Measurements from ENCODE around the gene FAM222B.

FAM222B gene

GRCh38 chr17:28756049-28756804, 86.4 kb downstream of the FAM222B start:
- Mint-ChIP-seq H3K27ac (no peak overlapping the region), H3K36me3 (ENCODE audit: low read depth) (peaks cover 19% of the 10 kb centered on the region), H3K9me3 (no peaks in the 10 kb centered on the region), H3K4me3 (no peak overlapping the region), H3K4me1 (ENCODE audit: low read depth) (peaks cover 3% of the 10 kb centered on the region), H3K27me3 (ENCODE audit: low read depth) (no peaks in the 10 kb centered on the region)

- peaks cover 3% of the 10 kb centered on the region for H3K4me1 Mint-ChIP-seq (ENCODE audit: low read depth)
- peaks cover 19% of the 10 kb centered on the region for H3K36me3 Mint-ChIP-seq (ENCODE audit: low read depth)
- no peak overlapping the region for H3K27ac Mint-ChIP-seq
- H3K9me3 Mint-ChIP-seq, result no peaks in the 10 kb centered on the region
- H3K4me3 Mint-ChIP-seq, result no peak overlapping the region
- H3K27me3 Mint-ChIP-seq (ENCODE audit: low read depth), result no peaks in the 10 kb centered on the region
Measured at GRCh38 chr17:28755486-28755885, 87.1 kb downstream of the FAM222B start.

DNA sequence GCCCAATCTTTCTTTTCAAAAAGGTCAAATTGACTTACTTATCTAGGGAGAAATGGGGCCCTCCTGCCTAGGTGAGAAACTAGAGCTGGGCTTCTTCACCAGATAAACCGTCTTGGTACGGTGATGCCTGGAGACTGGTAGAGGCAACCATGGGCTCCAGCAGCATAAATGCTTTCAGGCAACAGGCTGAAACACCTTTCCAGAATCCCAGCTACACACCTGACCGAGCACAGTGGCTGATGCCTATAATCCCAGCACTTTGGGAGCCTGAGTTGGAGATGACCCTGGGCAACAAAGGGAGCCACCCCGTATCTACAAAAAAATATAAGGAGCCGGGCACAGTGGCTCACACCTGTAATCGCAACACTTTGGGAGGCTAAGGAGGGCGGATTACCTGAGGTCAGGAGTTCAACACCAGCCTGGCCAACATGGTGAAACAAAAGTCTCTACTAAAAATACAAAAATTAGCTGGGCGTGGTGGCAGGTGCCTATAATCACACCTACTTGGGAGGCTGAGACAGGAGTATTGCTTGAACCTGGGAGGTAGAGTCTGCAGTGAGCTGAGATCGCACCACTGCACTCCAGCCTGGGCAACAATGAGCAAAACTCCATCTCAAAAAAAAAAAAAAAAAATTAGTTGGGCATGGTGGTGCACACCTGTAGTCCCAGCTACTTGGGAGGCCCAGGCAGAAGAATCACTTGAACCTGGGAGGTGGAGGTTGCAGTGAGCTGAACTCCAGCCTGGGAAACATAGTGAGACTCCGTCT, 90.8 kb downstream of the FAM222B start:
- peaks cover 13% of the 10 kb centered on the region for H3K36me3 Mint-ChIP-seq (ENCODE audit: low read depth)
- no peaks in the 10 kb centered on the region for H3K27me3 Mint-ChIP-seq (ENCODE audit: low read depth)
- no peak overlapping the region for H3K27ac Mint-ChIP-seq
- no peaks in the 10 kb centered on the region for H3K9me3 Mint-ChIP-seq
- H3K4me3 Mint-ChIP-seq, result no peak overlapping the region
- H3K4me1 Mint-ChIP-seq (ENCODE audit: low read depth), result peaks cover 13% of the 10 kb centered on the region

GRCh38 chr17:28750178-28751047, 92.2 kb downstream of the FAM222B start:
- Mint-ChIP-seq H3K4me1 (ENCODE audit: low read depth) (peaks cover 21% of the 10 kb centered on the region), H3K27me3 (ENCODE audit: low read depth) (no peaks in the 10 kb centered on the region), H3K36me3 (ENCODE audit: low read depth) (peaks cover 6% of the 10 kb centered on the region), H3K4me3 (no peak overlapping the region), H3K9me3 (no peaks in the 10 kb centered on the region), H3K27ac (no peak overlapping the region)

DNA sequence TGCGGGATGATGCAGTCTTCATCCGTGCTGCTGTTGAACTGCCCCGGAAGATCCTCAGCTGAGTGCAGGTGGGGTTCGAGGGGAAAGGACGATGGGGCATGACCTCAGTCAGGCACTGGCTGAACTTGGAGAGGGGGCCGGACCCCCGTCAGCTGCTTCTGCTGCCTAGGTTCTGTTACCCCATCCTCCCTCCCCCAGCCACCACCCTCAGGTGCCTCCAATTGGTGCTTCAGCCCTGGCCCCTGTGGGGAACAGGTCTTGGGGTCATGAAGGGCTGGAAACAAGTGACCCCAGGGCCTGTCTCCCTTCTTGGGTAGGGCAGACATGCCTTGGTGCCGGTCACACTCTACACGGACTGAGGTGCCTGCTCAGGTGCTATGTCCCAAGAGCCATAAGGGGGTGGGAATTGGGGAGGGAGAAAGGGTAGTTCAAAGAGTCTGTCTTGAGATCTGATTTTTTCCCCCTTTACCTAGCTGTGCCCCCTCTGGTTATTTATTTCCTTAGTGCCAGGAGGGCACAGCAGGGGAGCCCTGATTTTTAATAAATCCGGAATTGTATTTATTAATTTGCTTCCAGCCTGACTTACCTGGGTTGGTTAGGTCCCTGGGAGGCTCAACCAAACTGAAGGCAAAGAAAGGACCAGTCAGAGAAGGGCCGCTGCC, 92.9 kb downstream of the FAM222B start:
- H3K27me3 Mint-ChIP-seq (ENCODE audit: low read depth), result no peaks in the 10 kb centered on the region
- no peaks in the 10 kb centered on the region for H3K9me3 Mint-ChIP-seq
- H3K4me3 Mint-ChIP-seq, result no peak overlapping the region
- peaks cover 21% of the 10 kb centered on the region for H3K4me1 Mint-ChIP-seq (ENCODE audit: low read depth)
- peaks cover 6% of the 10 kb centered on the region for H3K36me3 Mint-ChIP-seq (ENCODE audit: low read depth)
- no peak overlapping the region for H3K27ac Mint-ChIP-seq

- peak overlapping the region; percentile 33 for H3K4me3 Mint-ChIP-seq
- H3K27me3 Mint-ChIP-seq (ENCODE audit: low read depth), result no peaks in the 10 kb centered on the region
- H3K27ac Mint-ChIP-seq, result peak overlapping the region; percentile 78
- H3K4me1 Mint-ChIP-seq (ENCODE audit: low read depth), result peaks cover 21% of the 10 kb centered on the region
- H3K36me3 Mint-ChIP-seq (ENCODE audit: low read depth), result peaks cover 6% of the 10 kb centered on the region
- H3K9me3 Mint-ChIP-seq, result no peaks in the 10 kb centered on the region
Measured at GRCh38 chr17:28748852-28749515, 93.6 kb downstream of the FAM222B start.

DNA sequence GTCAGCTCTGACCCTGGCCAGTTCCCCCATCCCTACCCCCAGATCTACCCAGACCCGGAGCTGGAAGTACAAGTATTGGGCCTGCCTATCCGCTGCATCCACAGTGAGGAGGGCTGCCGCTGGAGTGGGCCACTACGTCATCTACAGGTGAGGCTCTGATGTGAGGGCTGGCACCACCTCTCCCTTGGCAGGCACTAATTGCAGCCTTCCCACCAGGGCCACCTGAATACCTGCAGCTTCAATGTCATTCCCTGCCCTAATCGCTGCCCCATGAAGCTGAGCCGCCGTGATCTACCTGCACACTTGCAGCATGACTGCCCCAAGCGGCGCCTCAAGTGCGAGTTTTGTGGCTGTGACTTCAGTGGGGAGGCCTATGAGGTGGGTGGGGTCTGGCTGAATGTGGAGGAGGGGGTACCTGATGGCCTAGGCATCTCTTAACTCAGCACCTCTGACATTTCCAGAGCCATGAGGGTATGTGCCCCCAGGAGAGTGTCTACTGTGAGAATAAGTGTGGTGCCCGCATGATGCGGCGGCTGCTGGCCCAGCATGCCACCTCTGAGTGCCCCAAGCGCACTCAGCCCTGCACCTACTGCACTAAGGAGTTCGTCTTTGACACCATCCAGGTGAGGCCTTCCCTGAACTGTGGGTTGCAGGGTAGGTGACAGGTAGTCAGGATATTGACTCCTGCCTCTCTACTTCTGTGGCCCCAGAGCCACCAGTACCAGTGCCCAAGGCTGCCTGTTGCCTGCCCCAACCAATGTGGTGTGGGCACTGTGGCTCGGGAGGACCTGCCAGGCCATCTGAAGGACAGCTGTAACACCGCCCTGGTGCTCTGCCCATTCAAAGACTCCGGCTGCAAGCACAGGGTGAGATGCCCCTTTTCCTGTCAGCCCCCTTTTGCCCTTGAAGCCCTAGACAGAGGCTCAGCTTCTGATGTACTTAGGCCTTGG, 94.5 kb downstream of the FAM222B start:
- H3K4me3 Mint-ChIP-seq, result no peak overlapping the region

GRCh38 chr17:28747051-28747691, 95.4 kb downstream of the FAM222B start:
- Mint-ChIP-seq H3K4me1 (ENCODE audit: low read depth) (peaks cover 22% of the 10 kb centered on the region), H3K36me3 (ENCODE audit: low read depth) (peaks cover 6% of the 10 kb centered on the region), H3K27me3 (ENCODE audit: low read depth) (no peaks in the 10 kb centered on the region), H3K4me3 (no peak overlapping the region), H3K27ac (no peak overlapping the region), H3K9me3 (no peaks in the 10 kb centered on the region)

More for the DNA sequence above, 94.5 kb downstream of the FAM222B start:
- H3K4me1 Mint-ChIP-seq (ENCODE audit: low read depth), result peaks cover 23% of the 10 kb centered on the region
- no peaks in the 10 kb centered on the region for H3K9me3 Mint-ChIP-seq
- no peaks in the 10 kb centered on the region for H3K27me3 Mint-ChIP-seq (ENCODE audit: low read depth)
- H3K27ac Mint-ChIP-seq, result peak overlapping the region; percentile 78
- peaks cover 6% of the 10 kb centered on the region for H3K36me3 Mint-ChIP-seq (ENCODE audit: low read depth)

DNA sequence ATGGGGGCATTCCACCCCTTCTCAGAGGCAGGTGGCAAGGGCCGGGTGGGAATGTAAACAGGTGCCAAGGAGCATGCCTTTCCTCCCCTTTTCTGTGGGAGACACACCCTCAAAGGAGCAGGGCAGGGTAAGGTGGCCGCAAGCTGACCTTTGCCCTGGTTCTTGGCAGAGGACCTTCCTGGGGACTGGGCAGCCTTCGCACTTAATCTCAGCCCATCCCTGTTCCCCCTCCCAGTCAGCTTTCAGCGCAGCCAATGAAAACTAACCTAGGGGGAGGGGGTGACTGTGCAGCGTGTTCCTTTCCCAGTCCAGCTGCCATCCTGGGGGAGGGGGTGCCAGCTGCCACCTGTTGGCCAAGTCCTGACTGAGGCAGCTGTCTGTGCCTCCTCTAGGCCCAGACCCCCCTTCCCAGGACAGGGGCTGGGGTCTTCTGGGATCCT, 96.0 kb downstream of the FAM222B start:
- H3K27me3 Mint-ChIP-seq (ENCODE audit: low read depth), result no peaks in the 10 kb centered on the region
- H3K4me3 Mint-ChIP-seq, result peak overlapping the region; percentile 90
- peaks cover 6% of the 10 kb centered on the region for H3K36me3 Mint-ChIP-seq (ENCODE audit: low read depth)
- H3K27ac Mint-ChIP-seq, result no peak overlapping the region
- H3K4me1 Mint-ChIP-seq (ENCODE audit: low read depth), result peaks cover 24% of the 10 kb centered on the region
- no peaks in the 10 kb centered on the region for H3K9me3 Mint-ChIP-seq

- Mint-ChIP-seq H3K4me1 (ENCODE audit: low read depth) (peaks cover 26% of the 10 kb centered on the region), H3K27me3 (ENCODE audit: low read depth) (no peaks in the 10 kb centered on the region), H3K36me3 (ENCODE audit: low read depth) (peaks cover 6% of the 10 kb centered on the region), H3K4me3 (peak overlapping the region; percentile 90), H3K27ac (peak overlapping the region; percentile 87), H3K9me3 (no peaks in the 10 kb centered on the region)
Measured at GRCh38 chr17:28745786-28746411, 96.7 kb downstream of the FAM222B start.

GRCh38 chr17:28744972-28745785, 97.4 kb downstream of the FAM222B start:
- Mint-ChIP-seq H3K9me3 (no peaks in the 10 kb centered on the region), H3K27ac (peak overlapping the region; percentile 87), H3K36me3 (ENCODE audit: low read depth) (peaks cover 6% of the 10 kb centered on the region), H3K4me1 (ENCODE audit: low read depth) (peaks cover 25% of the 10 kb centered on the region), H3K27me3 (ENCODE audit: low read depth) (no peaks in the 10 kb centered on the region), H3K4me3 (peak overlapping the region; percentile 90)

Data from T-helper 1 cell treated with Interleukin-12 subunit alpha and Interleukin-12 subunit beta and Interleukin-4 antibody, amounts not matched to agents 30 μg/mL and 1 μg/mL, for 36 hours (primary cell).